OCI-LY1 (cell line): ENCODE results near the gene DENND5A.

Experiments
- H2AFZ ChIP-seq: fragments of 200-600 bp; sonication (generic), shearing (Covaris generic); 2 replicates; pipeline ENCODE4 v1.6.0; 2014; ENCODE audit warnings: antibody characterized with exemption, mild to moderate bottlenecking, low read length
- H3F3A ChIP-seq: fragments of 200-600 bp; sonication (generic), shearing (Covaris generic); 2 replicates; pipeline ENCODE4 v1.6.0; 2014; ENCODE audit warnings: mild to moderate bottlenecking, antibody characterized with exemption, low read length, moderate library complexity; ENCODE audit not compliant: insufficient read depth
- H3K27ac ChIP-seq: fragments of 200-600 bp; sonication (generic); 2 replicates; pipeline ENCODE4 v1.5.1; 2014; ENCODE audit warnings: low read length, mixed run types, mild to moderate bottlenecking, low read depth; ENCODE audit not compliant: poor library complexity, severe bottlenecking
- H3K27me3 ChIP-seq: fragments of 200-600 bp; sonication (generic); 2 replicates; pipeline ENCODE4 v1.6.0; 2014; ENCODE audit warnings: antibody characterized with exemption, mild to moderate bottlenecking, low read length, moderate library complexity; ENCODE audit not compliant: insufficient read depth
- H3K36me3 ChIP-seq: fragments of 200-600 bp; sonication (generic); 2 replicates; pipeline ENCODE4 v1.6.1; 2014; ENCODE audit warnings: mild to moderate bottlenecking, antibody characterized with exemption, low read length, moderate library complexity, mixed read lengths; ENCODE audit not compliant: insufficient read depth
- H3K4me1 ChIP-seq: fragments of 200-600 bp; sonication (generic); 2 replicates; pipeline ENCODE4 v1.5.1; 2014; ENCODE audit warnings: mild to moderate bottlenecking, low read length, moderate library complexity; ENCODE audit not compliant: insufficient read depth, severe bottlenecking
- H3K4me2 ChIP-seq: fragments of 200-600 bp; sonication (generic), shearing (Covaris generic); 2 replicates; pipeline ENCODE4 v1.6.1; 2014; ENCODE audit warnings: low read length
- H3K4me3 ChIP-seq: fragments of 200-600 bp; sonication (generic); 2 replicates; pipeline ENCODE4 v1.5.1; 2014; ENCODE audit warnings: low read length, low read depth, mild to moderate bottlenecking, mixed read lengths; ENCODE audit not compliant: poor library complexity, severe bottlenecking
- H3K79me2 ChIP-seq: fragments of 200-600 bp; shearing (Covaris generic); 2 replicates; pipeline ENCODE4 v1.6.1; 2016; ENCODE audit warnings: mixed run types, low read length, mixed read lengths; ENCODE audit not compliant: insufficient read depth
- H3K9ac ChIP-seq: fragments of 200-600 bp; sonication (generic), shearing (Covaris generic); 2 replicates; pipeline ENCODE4 v1.6.1; 2014; ENCODE audit warnings: mild to moderate bottlenecking, low read length, mixed read lengths
- H3K9me2 ChIP-seq: fragments of 200-600 bp; sonication (generic), shearing (Covaris generic); 2 replicates; pipeline ENCODE4 v1.6.1; 2014; ENCODE audit warnings: low read depth, mild to moderate bottlenecking, low read length, mixed read lengths
- H3K9me3 ChIP-seq: fragments of 200-600 bp; shearing (Covaris generic); 2 replicates; pipeline ENCODE4 v1.6.1; 2014; ENCODE audit warnings: low read length, mixed read lengths
- H4K20me1 ChIP-seq: fragments of 200-600 bp; sonication (generic), shearing (Covaris generic); 2 replicates; pipeline ENCODE4 v1.6.0; 2016; ENCODE audit warnings: mild to moderate bottlenecking, low read length; ENCODE audit not compliant: insufficient read depth
- EZH2 ChIP-seq: fragments of 200-600 bp; sonication (generic), shearing (Covaris generic); IDR thresholded peaks from 2 replicates; pipeline ENCODE4 v1.8.0; 2017; ENCODE audit warnings: borderline replicate concordance, mixed run types, mild to moderate bottlenecking, antibody characterized with exemption, low read length, moderate library complexity, mixed read lengths
- TF ChIP-seq, protein P1 (sequence below): fragments of 200-600 bp; sonication (generic), shearing (Covaris generic); IDR thresholded peaks from 2 replicates; pipeline ENCODE4 v1.5.1; 2017; ENCODE audit warnings: mild to moderate bottlenecking, antibody characterized with exemption, low read length, moderate library complexity, mixed read lengths

Gene DENND5A

DNA sequence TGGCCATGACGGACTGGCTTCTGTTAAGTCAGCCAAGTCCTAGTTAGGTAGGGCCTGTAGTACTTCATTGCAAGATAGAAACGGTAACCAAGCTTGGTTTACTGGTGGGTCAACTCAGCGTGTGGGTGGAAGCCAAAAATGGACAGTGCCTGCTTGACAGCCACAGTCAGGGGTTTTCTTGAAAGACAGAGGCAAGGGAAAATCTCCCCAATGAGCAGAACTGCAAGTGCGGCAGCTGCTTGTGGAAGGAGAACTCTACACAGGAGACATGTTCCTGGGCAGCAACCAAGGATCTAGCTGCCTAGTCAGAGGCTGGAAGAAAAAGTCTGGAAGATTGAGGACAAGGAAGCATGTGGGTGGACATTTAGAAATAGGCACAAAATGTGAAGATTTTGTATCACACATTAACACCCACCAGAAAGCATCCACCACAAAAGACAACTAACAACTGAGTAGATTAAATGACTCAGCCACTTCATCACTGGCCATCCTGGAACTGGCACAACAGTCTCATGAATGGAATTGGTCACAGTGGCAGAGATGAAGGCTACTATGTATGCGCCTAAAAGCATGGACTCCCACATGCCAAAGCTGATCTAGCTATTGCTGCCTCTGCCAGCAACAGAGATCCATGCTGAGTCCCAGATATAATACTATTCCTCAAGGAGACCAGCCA lies 132.8 kb downstream of the DENND5A start:
- H3K4me2 ChIP-seq, result no peak overlapping the region
- no peaks in the 10 kb centered on the region for H3K4me1 ChIP-seq
- H3K9me2 ChIP-seq, result no peaks in the 10 kb centered on the region
- no peaks in the 10 kb centered on the region for H3K79me2 ChIP-seq
- H3K27me3 ChIP-seq, result no peaks in the 10 kb centered on the region
- no peak overlapping the region for H3K9ac ChIP-seq
- no peak overlapping the region for H2AFZ ChIP-seq
- H3K9me3 ChIP-seq, result no peaks in the 10 kb centered on the region
- no peak overlapping the region for H3K4me3 ChIP-seq
- H3K36me3 ChIP-seq, result no peaks in the 10 kb centered on the region
- H3K27ac ChIP-seq, result no peak overlapping the region
- H3F3A ChIP-seq, result no peaks in the 10 kb centered on the region
- no peak for TF ChIP-seq EZH2
- TF ChIP-seq, protein P1, sequence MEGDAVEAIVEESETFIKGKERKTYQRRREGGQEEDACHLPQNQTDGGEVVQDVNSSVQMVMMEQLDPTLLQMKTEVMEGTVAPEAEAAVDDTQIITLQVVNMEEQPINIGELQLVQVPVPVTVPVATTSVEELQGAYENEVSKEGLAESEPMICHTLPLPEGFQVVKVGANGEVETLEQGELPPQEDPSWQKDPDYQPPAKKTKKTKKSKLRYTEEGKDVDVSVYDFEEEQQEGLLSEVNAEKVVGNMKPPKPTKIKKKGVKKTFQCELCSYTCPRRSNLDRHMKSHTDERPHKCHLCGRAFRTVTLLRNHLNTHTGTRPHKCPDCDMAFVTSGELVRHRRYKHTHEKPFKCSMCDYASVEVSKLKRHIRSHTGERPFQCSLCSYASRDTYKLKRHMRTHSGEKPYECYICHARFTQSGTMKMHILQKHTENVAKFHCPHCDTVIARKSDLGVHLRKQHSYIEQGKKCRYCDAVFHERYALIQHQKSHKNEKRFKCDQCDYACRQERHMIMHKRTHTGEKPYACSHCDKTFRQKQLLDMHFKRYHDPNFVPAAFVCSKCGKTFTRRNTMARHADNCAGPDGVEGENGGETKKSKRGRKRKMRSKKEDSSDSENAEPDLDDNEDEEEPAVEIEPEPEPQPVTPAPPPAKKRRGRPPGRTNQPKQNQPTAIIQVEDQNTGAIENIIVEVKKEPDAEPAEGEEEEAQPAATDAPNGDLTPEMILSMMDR, result no peak
- no peaks in the 10 kb centered on the region for H4K20me1 ChIP-seq

GRCh38 chr11:9130297-9130696 lies 134.9 kb downstream of the DENND5A start:
- no peaks in the 10 kb centered on the region for H3F3A ChIP-seq
- no peaks in the 10 kb centered on the region for H3K36me3 ChIP-seq
- H3K4me2 ChIP-seq, result no peak overlapping the region
- no peak overlapping the region for H2AFZ ChIP-seq
- H3K9me3 ChIP-seq, result no peaks in the 10 kb centered on the region
- no peak overlapping the region for H3K27ac ChIP-seq
- TF ChIP-seq EZH2, result no peak
- TF ChIP-seq, protein P1, result no peak
- no peaks in the 10 kb centered on the region for H3K27me3 ChIP-seq
- H3K79me2 ChIP-seq, result no peaks in the 10 kb centered on the region
- H3K4me3 ChIP-seq, result no peak overlapping the region
- no peak overlapping the region for H3K9ac ChIP-seq
- no peaks in the 10 kb centered on the region for H3K4me1 ChIP-seq
- no peaks in the 10 kb centered on the region for H3K9me2 ChIP-seq
- no peaks in the 10 kb centered on the region for H4K20me1 ChIP-seq

DNA sequence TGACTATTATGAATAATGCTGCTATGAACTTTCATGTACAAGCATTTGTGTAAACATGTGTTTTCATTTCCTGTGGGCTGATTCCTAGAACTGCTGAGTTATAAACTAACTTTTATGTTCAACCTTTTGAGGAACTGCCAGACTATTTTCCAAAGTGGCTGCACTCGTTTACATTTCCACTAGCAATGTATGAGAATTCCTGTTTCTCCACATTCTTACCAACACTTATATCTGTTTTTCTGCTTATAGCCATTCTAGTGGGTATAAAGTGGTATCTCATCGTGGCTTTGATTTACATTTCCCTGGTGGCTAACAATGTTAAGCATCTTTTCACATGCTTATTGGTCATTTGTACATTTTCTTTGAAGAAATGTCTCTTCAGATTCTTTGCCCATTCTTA lies 138.5 kb downstream of the DENND5A start:
- Histone ChIP-seq H3K79me2 (no peaks in the 10 kb centered on the region), H3K9me2 (no peaks in the 10 kb centered on the region), H3K9me3 (no peaks in the 10 kb centered on the region), H4K20me1 (no peaks in the 10 kb centered on the region), H3K9ac (no peak overlapping the region), H3F3A (no peaks in the 10 kb centered on the region), H3K4me2 (no peak overlapping the region), H3K4me3 (no peak overlapping the region), H3K27ac (no peak overlapping the region), H2AFZ (no peak overlapping the region), H3K36me3 (no peaks in the 10 kb centered on the region), H3K27me3 (no peaks in the 10 kb centered on the region), H3K4me1 (no peaks in the 10 kb centered on the region)
- no peak for TF ChIP-seq EZH2
- TF ChIP-seq, protein P1, result no peak
